ENCODE data around the gene MXRA8. TPM values are rescaled to one million over a fixed set of nuclear protein-coding genes. Genes with fewer than 3 reads are reported as not detected.

MXRA8 gene
- total RNA-seq, 2 donors from 2014 or later: 23.3 to 48.5 TPM

- no peaks in the 10 kb centered on the region for H3K9me3 ChIP-seq
- peaks cover 51% of the 10 kb centered on the region for H3K4me1 ChIP-seq
- peak overlapping the region in 1 of 4 donors; percentile 30 for H3K27ac ChIP-seq
- intact Hi-C loops (cut with DNase I): loop anchor here (5.0 kb wide), 1 partner anchor 36 kb away; the partner anchor contains the start of gene VWA1
- H3K36me3 ChIP-seq (replicated peaks in 1 of 2; ENCODE audit: insufficient read depth in 1 of 2, low read depth in 2 of 2): peaks cover 0 to 5% of the 10 kb centered on the region in 2 donors
- no peak for DNase-seq
- no peaks in the 10 kb centered on the region for H3K27me3 ChIP-seq
- H3K4me3 ChIP-seq: no peak overlapping the region
- 80 to 82% methylated on average over 7 of the region's 7 CpGs for WGBS, 2 donors
- ATAC-seq: no peak
- TF ChIP-seq POLR2A (IDR thresholded peaks at IDR 0.05) (no peak), CTCF (IDR thresholded peaks at IDR 0.05) (no peak)
Measured at GRCh38 chr1:1401457-1402010, 43.2 kb upstream of the MXRA8 start.

GRCh38 chr1:1400576-1401456 is 42.5 kb upstream of the MXRA8 start:
- peak overlapping the region in 3 of 4 donors; percentile 54 to 85 (median 83) for H3K27ac ChIP-seq
- H3K4me3 ChIP-seq: no peak overlapping the region
- ATAC-seq: no peak
- no peaks in the 10 kb centered on the region for H3K27me3 ChIP-seq
- no peak for TF ChIP-seq CTCF (IDR thresholded peaks at IDR 0.05)
- TF ChIP-seq POLR2A (IDR thresholded peaks at IDR 0.05): no peak
- H3K9me3 ChIP-seq: no peaks in the 10 kb centered on the region
- H3K4me1 ChIP-seq: peaks cover 44% of the 10 kb centered on the region
- H3K36me3 ChIP-seq (replicated peaks in 1 of 2; ENCODE audit: insufficient read depth in 1 of 2, low read depth in 2 of 2): peaks cover 0 to 5% of the 10 kb centered on the region in 2 donors
- intact Hi-C loops (cut with DNase I): loop anchor here (5.0 kb wide), 1 partner anchor 36 kb away; the partner anchor contains the start of gene VWA1
- no peak for DNase-seq
- WGBS, 2 donors: 55 to 74% methylated on average over 14 to 22 of the region's 22 CpGs

- no peaks in the 10 kb centered on the region for H3K9me3 ChIP-seq
- H3K4me3 ChIP-seq: peak overlapping the region; percentile 84 to 96
- TF ChIP-seq POLR2A (IDR thresholded peaks at IDR 0.05): no peak
- TF ChIP-seq CTCF (IDR thresholded peaks at IDR 0.05): no peak
- H3K36me3 ChIP-seq (replicated peaks in 1 of 2; ENCODE audit: insufficient read depth in 1 of 2, low read depth in 2 of 2): peaks cover 0 to 7% of the 10 kb centered on the region in 2 donors
- peaks cover 36% of the 10 kb centered on the region for H3K4me1 ChIP-seq
- WGBS, 2 donors: 3 to 38% methylated on average over 2 to 31 of the region's 34 CpGs
- no peak for ATAC-seq
- intact Hi-C loops (cut with DNase I): loop anchor here (5.0 to 10.0 kb wide), 2 partner anchors 37 to 95 kb away; partner anchors contain the start of gene VWA1
- no peak for DNase-seq
- peak overlapping the region; percentile 39 to 85 (median 68) for H3K27ac ChIP-seq
- no peaks in the 10 kb centered on the region for H3K27me3 ChIP-seq
Measured at GRCh38 chr1:1399872-1400575, 41.7 kb upstream of the MXRA8 start.

GRCh38 chr1:1399187-1399871 is 41.0 kb upstream of the MXRA8 start, which contains the start of gene CCNL2:
Gene CCNL2 (minus strand): TSS chr1:1399335. CDS start chr1:1399306, 29 bp downstream.
- Histone ChIP-seq H3K9me3 (no peaks in the 10 kb centered on the region), H3K27me3 (no peaks in the 10 kb centered on the region), H3K36me3 (replicated peaks in 1 of 2; ENCODE audit: insufficient read depth in 1 of 2, low read depth in 2 of 2) (peaks cover 0 to 12% of the 10 kb centered on the region in 2 donors), H3K4me3 (peak within 1 kb of the TSS; percentile 96 to 98), H3K27ac (peak within 1 kb of the TSS; percentile 39 to 85 (median 74)), H3K4me1 (peaks cover 34% of the 10 kb centered on the region)
- 0% methylated on average over 85 of the region's 86 CpGs; no CpG with 5 or more reads in 1 of the 2 donors for WGBS, 2 donors
- TF ChIP-seq CTCF (IDR thresholded peaks at IDR 0.05): peak; percentile 56 to 90 (median 77)
- TF ChIP-seq POLR2A (IDR thresholded peaks at IDR 0.05): peak in 2 of 3 donors; percentile 61 to 63
- intact Hi-C loops (cut with DNase I): loop anchor here (10.0 kb wide), 1 partner anchor 95 kb away; no protein-coding TSS in a partner anchor
- ATAC-seq: peak; percentile 98
- peak; percentile 99 for DNase-seq
